HG03457 (cell line): ENCODE measurements around the gene RTN1.

Source experiments
- ATAC-seq: cut with Tn5 transposase; IDR thresholded peaks from one replicate; pipeline ENCODE4 v1.9.1; 2021; ENCODE audit warnings: moderate number of reproducible peaks; ENCODE audit not compliant: unreplicated experiment

RTN1 gene

GRCh38 chr14:59852350-59852749 lies 18.2 kb downstream of the RTN1 start:
- ATAC-seq = no peak

- ATAC-seq = no peak
Measured at GRCh38 chr14:59850458-59850857, 20.1 kb downstream of the RTN1 start.

- no peak for ATAC-seq
Measured at GRCh38 chr14:59849411-59850130, 21.0 kb downstream of the RTN1 start.

GRCh38 chr14:59848671-59849070 lies 21.9 kb downstream of the RTN1 start:
- ATAC-seq = no peak

- no peak for ATAC-seq
Measured at GRCh38 chr14:59847711-59848110, 22.9 kb downstream of the RTN1 start.

GRCh38 chr14:59846595-59846994 lies 24.0 kb downstream of the RTN1 start:
- ATAC-seq = no peak

GRCh38 chr14:59845245-59845644 lies 25.3 kb downstream of the RTN1 start:
- ATAC-seq = no peak

- no peak for ATAC-seq
Measured at GRCh38 chr14:59844186-59844812, 26.3 kb downstream of the RTN1 start.

- ATAC-seq = no peak
Measured at GRCh38 chr14:59836116-59836515, 34.5 kb downstream of the RTN1 start.

- no peak for ATAC-seq
Measured at GRCh38 chr14:59832653-59833294, 37.8 kb downstream of the RTN1 start.

GRCh38 chr14:59831121-59831730 lies 39.4 kb downstream of the RTN1 start:
- no peak for ATAC-seq

GRCh38 chr14:59830338-59830734 lies 40.2 kb downstream of the RTN1 start:
- no peak for ATAC-seq

- no peak for ATAC-seq
Measured at GRCh38 chr14:59829469-59830337, 40.9 kb downstream of the RTN1 start.

GRCh38 chr14:59828276-59828675 lies 42.3 kb downstream of the RTN1 start:
- ATAC-seq = no peak

GRCh38 chr14:59827401-59827800 lies 43.2 kb downstream of the RTN1 start:
- ATAC-seq = no peak

GRCh38 chr14:59826150-59826549 lies 44.4 kb downstream of the RTN1 start:
- no peak for ATAC-seq

- no peak for ATAC-seq
Measured at GRCh38 chr14:59823179-59823578, 47.4 kb downstream of the RTN1 start.

GRCh38 chr14:59819446-59820088 lies 51.0 kb downstream of the RTN1 start:
- ATAC-seq = no peak

GRCh38 chr14:59816941-59817340 lies 53.6 kb downstream of the RTN1 start:
- no peak for ATAC-seq

GRCh38 chr14:59814988-59815387 lies 55.6 kb downstream of the RTN1 start:
- ATAC-seq = no peak
